GM23248 (cell line): ENCODE measurements around the gene NDUFC1. TPM values are rescaled to one million over a fixed set of nuclear protein-coding genes. Genes with fewer than 3 reads are reported as not detected.
A peak's percentile ranks its signal among the peaks of the same experiment; 100 is the strongest.

Experiments
- DNase-seq: peaks from one replicate; pipeline ENCODE4 v3.0.0-alpha.2; 2015
- H2AFZ ChIP-seq: fragments of 200-600 bp; sonication (generic); 2 replicates; pipeline ENCODE4 v1.6.1; 2016; ENCODE audit warnings: antibody characterized with exemption
- H3F3A ChIP-seq: fragments of 200-600 bp; sonication (generic); 2 replicates; pipeline ENCODE4 v1.6.1; 2016; ENCODE audit warnings: mild to moderate bottlenecking, antibody characterized with exemption, mixed run types; ENCODE audit not compliant: insufficient read depth
- H3K27ac ChIP-seq: fragments of 200-600 bp; sonication (generic); 2 replicates; pipeline ENCODE4 v1.5.1; 2016; ENCODE audit warnings: mild to moderate bottlenecking
- H3K27me3 ChIP-seq: fragments of 200-600 bp; sonication (generic); replicated peaks from 2 replicates; pipeline ENCODE4 v1.6.1; 2016; ENCODE audit warnings: mild to moderate bottlenecking; ENCODE audit not compliant: insufficient read depth
- H3K36me3 ChIP-seq: fragments of 200-600 bp; sonication (generic); 2 replicates; pipeline ENCODE4 v1.6.1; 2016; ENCODE audit warnings: low read depth, mild to moderate bottlenecking
- H3K4me1 ChIP-seq: fragments of 200-600 bp; sonication (generic); 2 replicates; pipeline ENCODE4 v1.6.1; 2016; ENCODE audit warnings: mild to moderate bottlenecking; ENCODE audit not compliant: insufficient read depth
- H3K4me2 ChIP-seq: fragments of 200-600 bp; sonication (generic); one replicate; pipeline ENCODE4 v1.6.1; 2016; ENCODE audit warnings: mild to moderate bottlenecking; ENCODE audit not compliant: unreplicated experiment
- H3K4me3 ChIP-seq: fragments of 200-600 bp; sonication (generic); 2 replicates; pipeline ENCODE4 v1.5.1; 2016; ENCODE audit warnings: mild to moderate bottlenecking
- H3K79me2 ChIP-seq: fragments of 200-600 bp; sonication (generic); 2 replicates; pipeline ENCODE4 v1.6.1; 2016; ENCODE audit warnings: mild to moderate bottlenecking; ENCODE audit not compliant: insufficient read depth
- H3K9ac ChIP-seq: fragments of 200-600 bp; sonication (generic); 2 replicates; pipeline ENCODE4 v1.6.1; 2016; ENCODE audit warnings: mild to moderate bottlenecking
- H3K9me2 ChIP-seq: fragments of 200-600 bp; sonication (generic); 2 replicates; pipeline ENCODE4 v1.6.1; 2016; ENCODE audit warnings: mixed run types, mild to moderate bottlenecking, moderate library complexity; ENCODE audit not compliant: insufficient read depth
- H3K9me3 ChIP-seq: fragments of 200-600 bp; sonication (generic); one replicate; pipeline ENCODE4 v1.6.1; 2017; ENCODE audit warnings: low read depth
- H4K20me1 ChIP-seq: fragments of 200-600 bp; sonication (generic); 2 replicates; pipeline ENCODE4 v1.6.0; 2016; ENCODE audit not compliant: insufficient read depth
- EZH2 ChIP-seq: fragments of 200-600 bp; sonication (generic); IDR thresholded peaks from 2 replicates; pipeline ENCODE4 v1.6.1; 2018; ENCODE audit warnings: antibody characterized with exemption, mild to moderate bottlenecking; ENCODE audit not compliant: insufficient read depth, poor library complexity, severe bottlenecking
- EZH2phosphoT487 ChIP-seq: fragments of 200-600 bp; sonication (generic); IDR thresholded peaks from 2 replicates; pipeline ENCODE4 v1.6.1; 2018; ENCODE audit warnings: antibody characterized with exemption, moderate library complexity, mild to moderate bottlenecking, low read depth; ENCODE audit not compliant: insufficient read depth
- WGBS, 2 experiments: methylation state at CpG; one replicate each; pipeline ENCODE4 v1.1.6; 2015 to 2017; ENCODE audit warnings: low lambda C conversion rate in 2 of 2, low coverage in 1 of 2; ENCODE audit errors: missing lambda C conversion rate in 2 of 2; 5-methylcytosine and 5-hydroxymethylcytosine counted together
- in situ Hi-C: fragments of 300-500 bp; cut with MboI; formaldehyde crosslinking; loops from 2 replicates; pipeline ENCODE4 v1.15.0; 2020
- polyA plus RNA-seq: library from polyadenylated mRNA; unstranded; fragments of >200 nt; fragmentation: Nextera tagmentation; extraction: Ambion mirVana; gene quantifications from 2 replicates; pipeline ENCODE4 v1.2.1, GENCODE V29; 2016
- total RNA-seq: library from RNA; depleted of rRNA; stranded (reverse); fragments of >200 nt; shearing (Covaris generic); gene quantifications from 2 replicates; pipeline ENCODE4 v1.2.3, GENCODE V29; 2014

Gene NDUFC1
- total and polyA plus RNA-seq, 2 experiments from 2014 or later, result 38.0 to 222 TPM

- Histone ChIP-seq H4K20me1 (no peaks in the 10 kb centered on the region), H3K4me2 (no peak overlapping the region), H3K9me3 (no peaks in the 10 kb centered on the region), H3K27me3 (no peaks in the 10 kb centered on the region), H3K9me2 (no peaks in the 10 kb centered on the region), H3K9ac (no peak overlapping the region), H3K79me2 (no peaks in the 10 kb centered on the region), H3K4me1 (no peaks in the 10 kb centered on the region), H2AFZ (no peak overlapping the region), H3F3A (no peaks in the 10 kb centered on the region), H3K27ac (no peak overlapping the region), H3K4me3 (no peak overlapping the region), H3K36me3 (no peaks in the 10 kb centered on the region)
- WGBS, 2 experiments, result 74 to 80% methylated on average over 4 of the region's 4 CpGs
- TF ChIP-seq EZH2phosphoT487, result no peak
- TF ChIP-seq EZH2, result no peak
- in situ Hi-C loops, result no loop called here
- DNase-seq, result no peak
Measured at GRCh38 chr4:139275281-139275735, 27.0 kb downstream of the NDUFC1 start.

GRCh38 chr4:139274790-139275189 lies 27.5 kb downstream of the NDUFC1 start:
- H3K27ac ChIP-seq, result no peak overlapping the region
- no peak for TF ChIP-seq EZH2phosphoT487
- no peak for TF ChIP-seq EZH2
- H3K36me3 ChIP-seq, result no peaks in the 10 kb centered on the region
- 90 to 94% methylated on average over 1 of the region's 1 CpG for WGBS, 2 experiments
- no peaks in the 10 kb centered on the region for H4K20me1 ChIP-seq
- H3K79me2 ChIP-seq, result no peaks in the 10 kb centered on the region
- no peak overlapping the region for H3K4me2 ChIP-seq
- DNase-seq, result no peak
- in situ Hi-C loops, result no loop called here
- no peaks in the 10 kb centered on the region for H3K9me3 ChIP-seq
- no peaks in the 10 kb centered on the region for H3K9me2 ChIP-seq
- no peaks in the 10 kb centered on the region for H3K27me3 ChIP-seq
- H3K4me1 ChIP-seq, result no peaks in the 10 kb centered on the region
- H2AFZ ChIP-seq, result no peak overlapping the region
- H3K4me3 ChIP-seq, result no peak overlapping the region
- H3K9ac ChIP-seq, result no peak overlapping the region
- no peaks in the 10 kb centered on the region for H3F3A ChIP-seq

GRCh38 chr4:139273835-139274234 lies 28.4 kb downstream of the NDUFC1 start:
- TF ChIP-seq EZH2phosphoT487 (no peak), EZH2 (no peak)
- DNase-seq, result no peak
- no peaks in the 10 kb centered on the region for H3F3A ChIP-seq
- no peaks in the 10 kb centered on the region for H3K27me3 ChIP-seq
- no peaks in the 10 kb centered on the region for H3K79me2 ChIP-seq
- WGBS, 2 experiments, result 49 to 63% methylated on average over 1 of the region's 1 CpG
- no peaks in the 10 kb centered on the region for H3K9me3 ChIP-seq
- no peaks in the 10 kb centered on the region for H3K4me1 ChIP-seq
- H2AFZ ChIP-seq, result no peak overlapping the region
- no peak overlapping the region for H3K4me3 ChIP-seq
- no peaks in the 10 kb centered on the region for H4K20me1 ChIP-seq
- H3K9ac ChIP-seq, result no peak overlapping the region
- H3K9me2 ChIP-seq, result no peaks in the 10 kb centered on the region
- in situ Hi-C loops, result no loop called here
- no peak overlapping the region for H3K4me2 ChIP-seq
- H3K36me3 ChIP-seq, result no peaks in the 10 kb centered on the region
- no peak overlapping the region for H3K27ac ChIP-seq

GRCh38 chr4:139267301-139267700 lies 35.0 kb downstream of the NDUFC1 start:
- H2AFZ ChIP-seq, result no peak overlapping the region
- no peak overlapping the region; the same call in 1 of the 2 replicates for H3K27ac ChIP-seq
- no peaks in the 10 kb centered on the region for H3K9me2 ChIP-seq
- peaks cover 20% of the 10 kb centered on the region for H3K4me1 ChIP-seq
- peak; percentile 37 for DNase-seq
- peak overlapping the region; percentile 73 for H3K4me3 ChIP-seq
- H3K4me2 ChIP-seq, result peak overlapping the region; percentile 88
- in situ Hi-C loops, result no loop called here
- no peaks in the 10 kb centered on the region for H3K27me3 ChIP-seq
- H3K79me2 ChIP-seq, result no peaks in the 10 kb centered on the region
- WGBS, 2 experiments, result 96 to 97% methylated on average over 1 of the region's 1 CpG
- H3K9ac ChIP-seq, result no peak overlapping the region
- TF ChIP-seq EZH2, result no peak
- no peak for TF ChIP-seq EZH2phosphoT487
- no peaks in the 10 kb centered on the region for H4K20me1 ChIP-seq
- peaks cover 24% of the 10 kb centered on the region for H3F3A ChIP-seq
- no peaks in the 10 kb centered on the region for H3K9me3 ChIP-seq
- H3K36me3 ChIP-seq, result no peaks in the 10 kb centered on the region
